Keratinocyte (primary cell): Measurements from ENCODE around the gene CAV2. TPM values are rescaled to one million over a fixed set of nuclear protein-coding genes. Genes with fewer than 3 reads are reported as not detected.
A peak's percentile ranks its signal among the peaks of the same experiment; 100 is the strongest.

Experiments used
- DNase-seq: peaks from one replicate; pipeline ENCODE4 v3.0.0-alpha.2; 2011; ENCODE audit warnings: low read depth, missing footprints, low spot score
- FAIRE-seq: peaks from 2 replicates; lab custom pipeline; 2011; peaks lifted over from hg19 to GRCh38; lab: Jason Lieb, UNC
- H2AFZ ChIP-seq: 2 replicates; pipeline ENCODE4 v1.6.0; 2012; ENCODE audit warnings: low read length, control low read depth, inconsistent platforms; ENCODE audit not compliant: control insufficient read depth
- H3K27ac ChIP-seq: 2 replicates; pipeline ENCODE4 v1.5.1; 2011; ENCODE audit warnings: low read length; ENCODE audit not compliant: control insufficient read depth, insufficient read depth
- H3K27me3 ChIP-seq: 3 replicates; pipeline ENCODE4 v1.6.0; 2011; ENCODE audit warnings: low read length; ENCODE audit not compliant: control insufficient read depth, insufficient read depth; ENCODE audit errors: extremely low read depth
- H3K36me3 ChIP-seq, 2 experiments: 2 replicates in 1 of 2; 3 replicates in 1 of 2; pipeline ENCODE4 v1.5.1; 2011; ENCODE audit warnings: low read length in 2 of 2, mild to moderate bottlenecking in 1 of 2; ENCODE audit not compliant: control insufficient read depth in 2 of 2, insufficient read depth in 2 of 2; ENCODE audit errors: extremely low read depth in 1 of 2
- H3K4me1 ChIP-seq: 3 replicates; pipeline ENCODE4 v1.5.1; 2011; ENCODE audit warnings: low read length; ENCODE audit not compliant: control insufficient read depth, insufficient read depth; ENCODE audit errors: extremely low read depth
- H3K4me2 ChIP-seq: 3 replicates; pipeline ENCODE4 v1.6.0; 2011; ENCODE audit warnings: low read depth, low read length; ENCODE audit not compliant: control insufficient read depth, insufficient read depth; ENCODE audit errors: extremely low read depth
- H3K4me3 ChIP-seq, 3 experiments: fragments of 200-600 bp in 1 of 3; sonication (generic) in 1 of 3; 2 replicates in 2 of 3; 3 replicates in 1 of 3; pipeline ENCODE4 v1.5.1; 2011 to 2016; ENCODE audit warnings: low read length in 3 of 3, mild to moderate bottlenecking in 3 of 3, control low read depth in 2 of 3, inconsistent platforms in 1 of 3, low read depth in 1 of 3, mixed read lengths in 1 of 3, mixed run types in 1 of 3, moderate library complexity in 1 of 3; ENCODE audit not compliant: control insufficient read depth in 2 of 3, insufficient read depth in 2 of 3; ENCODE audit errors: extremely low read depth in 1 of 3
- H3K79me2 ChIP-seq: 2 replicates; pipeline ENCODE4 v1.6.0; 2012; ENCODE audit warnings: low read length; ENCODE audit not compliant: control insufficient read depth, insufficient read depth
- H3K9ac ChIP-seq: 3 replicates; pipeline ENCODE4 v1.6.0; 2011; ENCODE audit warnings: low read length; ENCODE audit not compliant: control insufficient read depth, insufficient read depth; ENCODE audit errors: extremely low read depth
- H3K9me1 ChIP-seq: 3 replicates; pipeline ENCODE4 v1.6.0; 2011; ENCODE audit warnings: low read length; ENCODE audit not compliant: control insufficient read depth, insufficient read depth; ENCODE audit errors: extremely low read depth
- H3K9me3 ChIP-seq: 2 replicates; pipeline ENCODE4 v1.5.1; 2012; ENCODE audit warnings: low read depth, low read length; ENCODE audit not compliant: control insufficient read depth
- H4K20me1 ChIP-seq: 3 replicates; pipeline ENCODE4 v1.6.0; 2011; ENCODE audit warnings: low read length; ENCODE audit not compliant: control insufficient read depth, insufficient read depth; ENCODE audit errors: extremely low read depth
- CTCF ChIP-seq, 3 experiments: IDR thresholded peaks in 1 of 3; conservative IDR thresholded peaks in 1 of 3; optimal IDR thresholded peaks in 1 of 3; 2 replicates in 2 of 3; 3 replicates in 1 of 3; pipeline versions ENCODE3 to v1.5.1; 2011; ENCODE audit warnings: low read length in 3 of 3, mild to moderate bottlenecking in 3 of 3, moderate library complexity in 2 of 3, control low read depth in 1 of 3, inconsistent platforms in 1 of 3; ENCODE audit not compliant: insufficient read depth in 2 of 3; ENCODE audit errors: extremely low read depth in 1 of 3
- EZH2 ChIP-seq: IDR thresholded peaks from one replicate; pipeline ENCODE4 v1.6.1; 2012; ENCODE audit warnings: inconsistent platforms, mild to moderate bottlenecking, low read length, moderate library complexity
- dilution Hi-C: fragments of 300-500 bp; cut with MboI; formaldehyde crosslinking; loops from one replicate; pipeline ENCODE4 v1.7.0; 2020; ENCODE audit warnings: low sequenced_read_pairs; ENCODE audit not compliant: extremely low pct_ligation_motif_present
- polyA plus RNA-seq, 5 experiments: library from polyadenylated mRNA; depleted of rRNA in 3 of 5; stranded (reverse) in 3 of 5; stranded (forward) in 1 of 5; unstranded in 1 of 5; fragments of >200 nt; gene quantifications; 1 replicate in 1 of 5; 2 replicates in 3 of 5; 3 replicates in 1 of 5; pipeline versions ENCODE4 v1.2.1 to v1.2.3, GENCODE V29; 2011 to 2012; ENCODE audit warnings: missing spikeins in 2 of 5, low read depth in 1 of 5, low replicate concordance in 1 of 5

Gene CAV2
- polyA plus RNA-seq, 1 donor (not counting 4 experiments of a cell fraction or from before 2014, with no cell fraction given), result 631 TPM

- FAIRE-seq, result peak; percentile 23
These were observed 38.0 kb upstream of the CAV2 start for GRCh38 chr7:116461500-116461899.

GRCh38 chr7:116463956-116464355 lies 35.6 kb upstream of the CAV2 start:
- Histone ChIP-seq H4K20me1 (no peaks in the 10 kb centered on the region), H3K9me3 (no peaks in the 10 kb centered on the region), H3K27me3 (no peaks in the 10 kb centered on the region), H3K27ac (no peak overlapping the region), H3K9ac (no peak overlapping the region), H3K4me2 (no peak overlapping the region), H3K79me2 (no peaks in the 10 kb centered on the region), H3K36me3 (no peaks in the 10 kb centered on the region), H3K9me1 (no peaks in the 10 kb centered on the region), H2AFZ (no peak overlapping the region), H3K4me1 (peaks cover 25% of the 10 kb centered on the region), H3K4me3 (no peak overlapping the region)
- DNase-seq (no peak), FAIRE-seq (no peak)
- TF ChIP-seq EZH2, result no peak
- no peak for TF ChIP-seq CTCF (optimal IDR thresholded peaks at IDR 0.05 in 1 of 3, IDR thresholded peaks at IDR 0.05 in 1 of 3, conservative IDR thresholded peaks at IDR 0.05 in 1 of 3; ENCODE audit: extremely low read depth in 1 of 3, insufficient read depth in 2 of 3, low read length in 3 of 3)
- dilution Hi-C loops, result no loop called here

More at GRCh38 chr7:116461500-116461899, 38.0 kb upstream of the CAV2 start:
- Histone ChIP-seq H3K27me3 (no peaks in the 10 kb centered on the region), H3K36me3 (no peaks in the 10 kb centered on the region), H3K79me2 (no peaks in the 10 kb centered on the region), H3K4me3 (no peak overlapping the region), H3K9ac (peak overlapping the region; percentile 33), H4K20me1 (no peaks in the 10 kb centered on the region), H2AFZ (peak overlapping the region; percentile 52), H3K9me3 (no peaks in the 10 kb centered on the region), H3K9me1 (no peaks in the 10 kb centered on the region), H3K4me2 (peak overlapping the region; percentile 70), H3K27ac (peak overlapping the region; percentile 61), H3K4me1 (peaks cover 24% of the 10 kb centered on the region)
- DNase-seq, result no peak
- TF ChIP-seq EZH2 (no peak), CTCF (optimal IDR thresholded peaks at IDR 0.05 in 1 of 3, IDR thresholded peaks at IDR 0.05 in 1 of 3, conservative IDR thresholded peaks at IDR 0.05 in 1 of 3; ENCODE audit: extremely low read depth in 1 of 3, insufficient read depth in 2 of 3, low read length in 3 of 3) (no peak)
- dilution Hi-C loops, result no loop called here
